SK-N-SH (cell line): ENCODE measurements around the gene MYBPH. TPM values are rescaled to one million over a fixed set of nuclear protein-coding genes. Genes with fewer than 3 reads are reported as not detected.

Experiments
- CTCF ChIA-PET: fragments of 300-600, 350-600 bp; formaldehyde crosslinking; extraction: SDS; loops from one replicate; lab custom pipeline; 2021; lab: Yijun Ruan, JAX
- POLR2A ChIA-PET: fragments of 350-600 bp; sonication (Branson Sonifier 250); formaldehyde crosslinking; extraction: SDS; loops from one replicate; lab custom pipeline; 2020; ENCODE audit warnings: antibody characterized with exemption, inconsistent platforms; lab: Yijun Ruan, JAX
- DNase-seq: peaks from one replicate; pipeline ENCODE4 v3.0.0; 2012
- H2AFZ ChIP-seq: fragments of 200-600 bp; sonication (generic); 2 replicates; pipeline ENCODE4 v1.8.1; 2016; ENCODE audit warnings: antibody characterized with exemption, mild to moderate bottlenecking, low read depth
- H3F3A ChIP-seq: fragments of 200-600 bp; sonication (generic); replicated peaks from 2 replicates; pipeline ENCODE3; 2016; ENCODE audit warnings: antibody characterized with exemption, mild to moderate bottlenecking; ENCODE audit not compliant: insufficient read depth
- H3K27ac ChIP-seq, 2 experiments: fragments of 200-500 bp in 1 of 2; fragments of 200-600 bp in 1 of 2; sonication (Bioruptor generic) in 1 of 2; sonication (generic), shearing (Covaris generic) in 1 of 2; 2 replicates each; pipeline versions ENCODE4 v1.5.1 to v1.6.1; 2014 to 2016; ENCODE audit warnings: low read depth in 2 of 2, inconsistent platforms in 1 of 2, low read length in 1 of 2, mild to moderate bottlenecking in 1 of 2, mixed read lengths in 1 of 2
- H3K27me3 ChIP-seq: fragments of 200-600 bp; sonication (generic), shearing (Covaris generic); 2 replicates; pipeline ENCODE4 v1.6.1; 2016; ENCODE audit warnings: mixed run types; ENCODE audit not compliant: insufficient read depth
- H3K36me3 ChIP-seq, 2 experiments: fragments of 200-500 bp in 1 of 2; fragments of 200-600 bp in 1 of 2; sonication (Bioruptor generic) in 1 of 2; sonication (generic) in 1 of 2; replicated peaks in 1 of 2; 2 replicates each; pipeline versions ENCODE3 to v1.5.1; 2014 to 2016; ENCODE audit warnings: low read length in 1 of 2, mild to moderate bottlenecking in 1 of 2; ENCODE audit not compliant: insufficient read depth in 2 of 2, control insufficient read depth in 1 of 2
- H3K4me1 ChIP-seq, 2 experiments: fragments of 200-500 bp in 1 of 2; fragments of 200-600 bp in 1 of 2; sonication (Bioruptor generic) in 1 of 2; sonication (generic), shearing (Covaris generic) in 1 of 2; 2 replicates each; pipeline versions ENCODE4 v1.5.1 to v1.6.1; 2014 to 2016; ENCODE audit warnings: low read depth in 1 of 2, low read length in 1 of 2, mixed run types in 1 of 2; ENCODE audit not compliant: insufficient read depth in 2 of 2, control insufficient read depth in 1 of 2
- H3K4me2 ChIP-seq: fragments of 200-600 bp; sonication (generic), shearing (Covaris generic); 2 replicates; pipeline ENCODE4 v1.6.1; 2017; ENCODE audit warnings: mixed run types
- H3K4me3 ChIP-seq, 2 experiments: fragments of 200-500 bp in 1 of 2; fragments of 200-600 bp in 1 of 2; sonication (Bioruptor generic) in 1 of 2; sonication (generic), shearing (Covaris generic) in 1 of 2; 2 replicates each; pipeline versions ENCODE4 v1.5.1 to v1.8.1; 2014 to 2016; ENCODE audit warnings: low read depth in 2 of 2, inconsistent platforms in 1 of 2, low read length in 1 of 2, mild to moderate bottlenecking in 1 of 2, mixed read lengths in 1 of 2, moderate library complexity in 1 of 2
- H3K79me2 ChIP-seq: fragments of 200-600 bp; sonication (generic); 2 replicates; pipeline ENCODE4 v1.8.1; 2017; ENCODE audit warnings: mild to moderate bottlenecking; ENCODE audit not compliant: insufficient read depth
- H3K9ac ChIP-seq: fragments of 200-600 bp; sonication (generic); 2 replicates; pipeline ENCODE4 v1.6.1; 2017; ENCODE audit warnings: mixed run types
- H3K9me2 ChIP-seq: fragments of 200-600 bp; sonication (generic); 2 replicates; pipeline ENCODE4 v1.6.1; 2017; ENCODE audit warnings: mixed run types
- H3K9me3 ChIP-seq: fragments of 200-600 bp; sonication (generic); 2 replicates; pipeline ENCODE4 v1.6.1; 2017; ENCODE audit warnings: mixed run types, mild to moderate bottlenecking, moderate library complexity
- H4K20me1 ChIP-seq: fragments of 200-600 bp; sonication (generic); 2 replicates; pipeline ENCODE4 v1.6.1; 2017; ENCODE audit warnings: mild to moderate bottlenecking, mixed run types; ENCODE audit not compliant: insufficient read depth
- CTCF ChIP-seq: fragments of 200-600 bp; sonication (generic); IDR thresholded peaks from 2 replicates; pipeline ENCODE4 v1.6.1; 2017; ENCODE audit warnings: antibody characterized with exemption, mild to moderate bottlenecking, moderate library complexity
- EP300 ChIP-seq, 2 experiments: IDR thresholded peaks; 2 replicates each; pipeline versions ENCODE4 v1.4.0 to v1.6.1; 2012; ENCODE audit warnings: borderline replicate concordance in 1 of 2, low read depth in 1 of 2, low read length in 1 of 2
- TCF12 ChIP-seq: IDR thresholded peaks from 2 replicates; pipeline ENCODE4 v1.4.0; 2012
- WGBS: methylation state at CpG from one replicate; pipeline ENCODE4 v1.1.6; 2017; ENCODE audit warnings: low lambda C conversion rate; 5-methylcytosine and 5-hydroxymethylcytosine counted together
- polyA plus RNA-seq, 3 experiments: library from polyadenylated mRNA; depleted of rRNA; stranded (reverse); fragments of >200 nt; gene quantifications; 2 replicates each; pipeline ENCODE4 v1.2.3, GENCODE V29; 2012
- TF ChIP-seq, protein P1 (sequence below): fragments of 150-350 bp; IDR thresholded peaks from 2 replicates; pipeline ENCODE4 v1.6.1; 2017; ENCODE audit warnings: antibody characterized with exemption, low read length, low read depth, borderline replicate concordance

Gene MYBPH
- polyA plus RNA-seq, 1 of the 3 experiments (the other 2 are of a cell fraction), result 0.12 TPM

- Histone ChIP-seq H3K27me3 (no peaks in the 10 kb centered on the region), H4K20me1 (no peaks in the 10 kb centered on the region), H3K9me3 (no peaks in the 10 kb centered on the region), H2AFZ (no peak overlapping the region), H3K9ac (no peak overlapping the region), H3K79me2 (no peaks in the 10 kb centered on the region), H3K4me3 (no peak overlapping the region), H3K4me2 (no peak overlapping the region), H3F3A (no peaks in the 10 kb centered on the region), H3K36me3 (no peaks in the 10 kb centered on the region), H3K27ac (no peak overlapping the region), H3K4me1 (peaks cover 17 to 38% of the 10 kb centered on the region in 2 experiments; a peak in 2 of 4 replicates), H3K9me2 (no peaks in the 10 kb centered on the region)
- WGBS, result 94% methylated on average over 9 of the region's 14 CpGs
- no peak for DNase-seq
- TF ChIP-seq, protein P1, sequence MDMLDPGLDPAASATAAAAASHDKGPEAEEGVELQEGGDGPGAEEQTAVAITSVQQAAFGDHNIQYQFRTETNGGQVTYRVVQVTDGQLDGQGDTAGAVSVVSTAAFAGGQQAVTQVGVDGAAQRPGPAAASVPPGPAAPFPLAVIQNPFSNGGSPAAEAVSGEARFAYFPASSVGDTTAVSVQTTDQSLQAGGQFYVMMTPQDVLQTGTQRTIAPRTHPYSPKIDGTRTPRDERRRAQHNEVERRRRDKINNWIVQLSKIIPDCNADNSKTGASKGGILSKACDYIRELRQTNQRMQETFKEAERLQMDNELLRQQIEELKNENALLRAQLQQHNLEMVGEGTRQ, result no peak
- no peak for TF ChIP-seq EP300 (IDR thresholded peaks at IDR 0.05; ENCODE audit: borderline replicate concordance in 1 of 2, low read depth in 1 of 2, low read length in 1 of 2)
- TF ChIP-seq TCF12, result no peak
- CTCF ChIA-PET, result interaction anchor here (1.1 to 2.9 kb wide), 5 partner anchors 31 to 140 kb away, joined by 3 to 14 read pairs (median 6); no protein-coding TSS in a partner anchor
- POLR2A ChIA-PET, result interaction anchor here (0.5 kb wide), 1 partner anchor 95 kb away, joined by 3 read pairs; no protein-coding TSS in a partner anchor
These were observed 3.4 kb upstream of the MYBPH start for GRCh38 chr1:203178821-203179666.

GRCh38 chr1:203178083-203178482, 2.5 kb upstream of the MYBPH start:
- Histone ChIP-seq H3K4me1 (peaks cover 17 to 42% of the 10 kb centered on the region in 2 experiments; a peak in 2 of 4 replicates), H3F3A (no peaks in the 10 kb centered on the region), H4K20me1 (no peaks in the 10 kb centered on the region), H3K9me3 (no peaks in the 10 kb centered on the region), H3K27me3 (no peaks in the 10 kb centered on the region), H2AFZ (peak overlapping the region; percentile 49; the same call in 1 of the 2 replicates), H3K27ac (peak overlapping the region in 1 of 2 experiments; percentile 57; a peak in 1 of 4 replicates), H3K36me3 (no peaks in the 10 kb centered on the region), H3K9ac (peak overlapping the region; percentile 38; the same call in 1 of the 2 replicates), H3K79me2 (no peaks in the 10 kb centered on the region), H3K9me2 (no peaks in the 10 kb centered on the region)
- CTCF ChIA-PET, result interaction anchor here (1.1 to 2.9 kb wide), 4 partner anchors 30 to 139 kb away, joined by 3 to 14 read pairs (median 4); no protein-coding TSS in a partner anchor
- no peak for DNase-seq
- TF ChIP-seq CTCF, result no peak
- TF ChIP-seq, all 33 proteins: peak for 0
- 46% methylated on average over 4 of the region's 5 CpGs for WGBS
- H3K4me2 ChIP-seq, result peak overlapping the region; percentile 30
- no peak overlapping the region for H3K4me3 ChIP-seq
- POLR2A ChIA-PET, result interaction anchor here (0.5 kb wide), 1 partner anchor 94 kb away, joined by 3 read pairs; no protein-coding TSS in a partner anchor
